Tibial nerve (tissue), 4 donors: ENCODE results near the gene CSNK2A1. TPM values are rescaled to one million over a fixed set of nuclear protein-coding genes. Genes with fewer than 3 reads are reported as not detected.

Experiments
- DNase-seq, 2 donors: peaks; one replicate each; pipeline ENCODE4 v3.0.0-alpha.2; 2019; ENCODE audit warnings: low spot score in 2 of 2
- H3K27ac ChIP-seq, 4 donors: fragments of 200-600 bp; sonication (generic) in 3 of 4; one replicate each; pipeline ENCODE4 v1.5.1; 2017 to 2019; ENCODE audit warnings: mild to moderate bottlenecking in 1 of 4
- H3K27me3 ChIP-seq, 2 donors: fragments of 200-600 bp; sonication (generic) in 1 of 2; one replicate each; pipeline versions ENCODE4 v1.5.1 to v1.6.0; 2017 to 2019
- H3K36me3 ChIP-seq, 3 donors: fragments of 200-600 bp; sonication (generic); one replicate each; pipeline ENCODE4 v1.5.1; 2018 to 2019
- H3K4me1 ChIP-seq, 4 donors: fragments of 200-600 bp; sonication (generic) in 3 of 4; one replicate each; pipeline ENCODE4 v1.5.1; 2017 to 2019
- H3K4me3 ChIP-seq, 4 donors: fragments of 200-600 bp; sonication (generic) in 3 of 4; one replicate each; pipeline ENCODE4 v1.5.1; 2017 to 2019; ENCODE audit warnings: mild to moderate bottlenecking in 1 of 4, moderate library complexity in 1 of 4
- H3K9me3 ChIP-seq, 4 donors: fragments of 200-600 bp; sonication (generic) in 3 of 4; one replicate each; pipeline ENCODE4 v1.5.1; 2017 to 2019
- EP300 ChIP-seq, 2 donors: sonication (generic); formaldehyde crosslinking; IDR thresholded peaks; one replicate each; pipeline ENCODE4 v1.6.1; 2017; ENCODE audit warnings: antibody characterized with exemption in 2 of 2, mild to moderate bottlenecking in 1 of 2
- POLR2A ChIP-seq, 2 donors: fragments of 450-650 bp; IDR thresholded peaks; one replicate each; pipeline ENCODE4 v1.6.1; 2017; ENCODE audit warnings: antibody characterized with exemption in 2 of 2, mild to moderate bottlenecking in 2 of 2, moderate library complexity in 2 of 2
- WGBS, 2 donors: methylation state at CpG; one replicate each; pipeline ENCODE4 v1.1.5; 2018; 5-methylcytosine and 5-hydroxymethylcytosine counted together
- total RNA-seq, 4 donors: library from RNA; depleted of rRNA; stranded (reverse); fragments of >200 nt; gene quantifications; one replicate each; pipeline ENCODE4 v1.1.0, GENCODE V29; 2016
- TF ChIP-seq, protein P1 (sequence below), 5 experiments: fragments of 200-600 bp in 3 of 5; fragments of 450-650 bp in 2 of 5; sonication (generic) in 3 of 5; IDR thresholded peaks; one replicate each; pipeline ENCODE4 v1.5.1; 2016 to 2019; ENCODE audit warnings: antibody characterized with exemption in 5 of 5, mild to moderate bottlenecking in 3 of 5, moderate library complexity in 2 of 5

Gene CSNK2A1
- total RNA-seq, 4 donors from 2014 or later, result 60.7 to 73.0 (median 64.1) TPM

DNA sequence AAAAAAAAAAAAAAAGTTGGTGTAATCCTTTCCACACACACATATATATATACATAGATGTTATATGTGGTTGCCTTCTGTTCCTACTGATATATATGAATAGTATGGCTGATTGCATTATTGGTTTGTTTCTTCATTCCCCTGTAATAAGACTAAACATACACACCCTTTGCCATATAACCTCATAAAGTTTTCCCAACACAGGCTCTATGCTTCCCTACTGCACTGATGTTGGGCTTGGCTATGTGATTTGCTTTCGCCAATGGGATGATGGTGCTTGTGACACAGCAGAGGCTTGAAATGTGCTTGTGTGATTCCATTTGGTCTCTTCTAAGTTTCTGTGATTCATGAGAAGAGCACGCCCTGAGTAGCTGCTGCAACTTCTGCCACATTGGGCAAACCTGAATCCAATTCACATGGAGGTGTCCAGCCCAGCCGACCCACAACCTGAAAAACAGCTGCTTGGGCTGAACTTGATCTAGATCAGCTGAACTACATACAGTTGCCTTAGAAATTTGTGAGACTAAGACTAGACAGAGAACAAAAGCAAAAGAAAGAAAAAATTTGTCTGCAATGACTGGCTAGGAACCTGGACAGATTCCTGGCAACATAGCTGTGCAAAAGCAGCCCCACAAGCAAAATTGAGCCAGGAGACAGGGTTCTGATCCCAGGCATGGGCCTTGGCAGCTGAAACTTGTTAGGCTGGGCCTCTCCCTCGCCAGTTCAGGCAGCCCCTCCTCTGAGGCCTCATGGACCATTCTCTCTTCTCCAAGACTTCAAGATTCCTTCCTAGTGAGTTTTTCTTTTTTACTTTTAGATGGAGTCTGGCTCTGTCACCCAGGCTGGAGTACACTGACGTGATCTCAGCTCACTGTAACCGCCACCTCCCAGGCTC is 67.9 kb downstream of the CSNK2A1 start:
- H3K27me3 ChIP-seq, result no peaks in the 10 kb centered on the region
- H3K27ac ChIP-seq, result no peak overlapping the region
- no peaks in the 10 kb centered on the region for H3K9me3 ChIP-seq
- peaks cover 0 to 18% (median 0%) of the 10 kb centered on the region in 3 donors for H3K36me3 ChIP-seq
- 84 to 87% methylated on average over 6 of the region's 6 CpGs for whole genome bisulfite sequencing, 2 donors
- no peak for DNase-seq
- no peak overlapping the region for H3K4me3 ChIP-seq
- peaks cover 0 to 23% (median 0%) of the 10 kb centered on the region in 4 donors for H3K4me1 ChIP-seq
- TF ChIP-seq POLR2A (IDR thresholded peaks at IDR 0.05) (no peak), EP300 (IDR thresholded peaks at IDR 0.05) (no peak)
- TF ChIP-seq, protein P1, sequence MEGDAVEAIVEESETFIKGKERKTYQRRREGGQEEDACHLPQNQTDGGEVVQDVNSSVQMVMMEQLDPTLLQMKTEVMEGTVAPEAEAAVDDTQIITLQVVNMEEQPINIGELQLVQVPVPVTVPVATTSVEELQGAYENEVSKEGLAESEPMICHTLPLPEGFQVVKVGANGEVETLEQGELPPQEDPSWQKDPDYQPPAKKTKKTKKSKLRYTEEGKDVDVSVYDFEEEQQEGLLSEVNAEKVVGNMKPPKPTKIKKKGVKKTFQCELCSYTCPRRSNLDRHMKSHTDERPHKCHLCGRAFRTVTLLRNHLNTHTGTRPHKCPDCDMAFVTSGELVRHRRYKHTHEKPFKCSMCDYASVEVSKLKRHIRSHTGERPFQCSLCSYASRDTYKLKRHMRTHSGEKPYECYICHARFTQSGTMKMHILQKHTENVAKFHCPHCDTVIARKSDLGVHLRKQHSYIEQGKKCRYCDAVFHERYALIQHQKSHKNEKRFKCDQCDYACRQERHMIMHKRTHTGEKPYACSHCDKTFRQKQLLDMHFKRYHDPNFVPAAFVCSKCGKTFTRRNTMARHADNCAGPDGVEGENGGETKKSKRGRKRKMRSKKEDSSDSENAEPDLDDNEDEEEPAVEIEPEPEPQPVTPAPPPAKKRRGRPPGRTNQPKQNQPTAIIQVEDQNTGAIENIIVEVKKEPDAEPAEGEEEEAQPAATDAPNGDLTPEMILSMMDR (IDR thresholded peaks at IDR 0.05), result no peak

DNA sequence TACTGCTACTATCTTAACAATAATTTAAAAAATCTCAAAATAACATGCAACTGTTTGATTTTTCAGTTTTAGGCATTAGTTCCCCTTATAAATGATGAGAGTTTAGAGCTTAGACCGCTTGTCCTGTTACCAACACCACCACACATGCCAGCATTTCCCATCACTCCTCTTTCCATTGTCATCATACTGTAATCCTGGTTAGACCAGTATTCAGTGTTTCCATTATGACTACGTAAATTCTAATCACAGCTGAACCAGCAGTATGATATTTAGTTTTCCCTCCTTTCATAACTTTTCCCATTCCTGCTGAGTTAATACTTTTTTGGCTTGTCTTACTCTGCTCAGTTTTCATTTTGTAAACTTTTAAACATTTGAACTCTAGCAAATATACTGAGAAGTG is 69.0 kb downstream of the CSNK2A1 start:
- TF ChIP-seq EP300 (IDR thresholded peaks at IDR 0.05) (no peak), POLR2A (IDR thresholded peaks at IDR 0.05) (no peak)
- TF ChIP-seq, protein P1 (IDR thresholded peaks at IDR 0.05), result no peak

DNA sequence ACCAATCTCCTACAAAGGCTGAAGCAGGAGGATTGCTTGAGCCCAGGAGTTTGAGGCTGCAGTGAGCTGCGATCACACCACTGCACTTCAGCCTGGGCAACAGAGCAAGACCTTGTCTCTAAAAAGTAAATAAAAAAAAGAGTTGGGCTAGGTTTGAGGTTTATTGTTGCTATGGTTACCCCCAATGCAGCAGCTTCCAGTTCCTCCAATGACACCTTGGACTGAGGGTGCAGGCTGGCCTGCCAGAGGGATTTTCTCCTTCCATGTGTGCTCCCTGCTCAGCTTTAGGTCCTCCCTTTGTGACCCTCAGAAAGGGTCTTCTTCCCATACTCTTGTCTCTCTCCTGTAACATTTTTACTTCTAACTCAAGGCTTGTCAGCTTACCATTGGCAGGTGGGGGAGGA is 70.7 kb downstream of the CSNK2A1 start:
- no peak for TF ChIP-seq POLR2A (IDR thresholded peaks at IDR 0.05)
- TF ChIP-seq EP300 (IDR thresholded peaks at IDR 0.05), result no peak
- TF ChIP-seq, protein P1 (IDR thresholded peaks at IDR 0.05), result no peak
- DNase-seq, result no peak
- no peaks in the 10 kb centered on the region for H3K4me1 ChIP-seq
- no peak overlapping the region for H3K4me3 ChIP-seq
- H3K36me3 ChIP-seq, result peaks cover 0 to 12% (median 0%) of the 10 kb centered on the region in 3 donors
- H3K27ac ChIP-seq, result no peak overlapping the region
- H3K9me3 ChIP-seq, result no peaks in the 10 kb centered on the region
- WGBS, 2 donors, result 95 to 96% methylated on average over 1 of the region's 1 CpG
- no peaks in the 10 kb centered on the region for H3K27me3 ChIP-seq

More for the DNA sequence above, 69.0 kb downstream of the CSNK2A1 start:
- Histone ChIP-seq H3K4me3 (no peak overlapping the region), H3K27me3 (no peaks in the 10 kb centered on the region), H3K27ac (no peak overlapping the region), H3K4me1 (peaks cover 0 to 15% (median 0%) of the 10 kb centered on the region in 4 donors), H3K9me3 (no peaks in the 10 kb centered on the region), H3K36me3 (peaks cover 0 to 18% (median 0%) of the 10 kb centered on the region in 3 donors)
- 78 to 80% methylated on average over 2 of the region's 2 CpGs for WGBS, 2 donors
- DNase-seq, result no peak

DNA sequence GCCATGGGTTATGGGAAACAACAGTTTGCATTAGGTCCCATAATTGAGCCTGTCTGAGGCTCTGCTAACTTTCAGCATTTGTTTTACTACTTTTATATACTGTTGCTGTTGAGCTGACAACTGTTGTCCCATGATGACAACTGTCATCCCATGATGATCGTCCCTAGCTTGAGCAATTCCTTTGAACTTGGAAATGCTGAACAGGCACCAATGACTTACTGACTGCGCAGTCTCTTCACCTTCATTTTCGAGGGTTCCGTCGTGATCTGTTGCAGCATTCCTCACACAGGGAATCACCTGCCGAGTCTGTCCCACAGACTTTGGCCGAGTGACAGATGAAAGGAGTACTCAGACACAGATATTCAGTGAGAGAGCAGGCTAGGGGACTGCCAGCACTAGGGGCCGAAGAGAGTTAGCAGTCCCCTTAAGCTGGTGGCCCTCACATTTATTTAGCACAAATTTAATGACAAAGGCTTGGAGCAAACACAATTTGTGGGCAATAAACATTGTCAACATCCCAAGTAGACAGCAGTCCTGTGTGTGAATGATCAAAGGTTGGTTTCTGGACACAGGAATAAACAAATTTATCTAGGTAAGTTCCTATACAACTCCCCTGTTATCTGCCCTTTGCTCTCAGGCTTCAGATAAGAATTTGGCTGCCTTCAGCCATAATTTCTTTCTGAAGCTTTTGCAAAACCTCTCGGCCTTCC is 71.3 kb downstream of the CSNK2A1 start:
- 91 to 92% methylated on average over 9 of the region's 9 CpGs for WGBS, 2 donors
- DNase-seq, result no peak
- Histone ChIP-seq H3K36me3 (peaks cover 0 to 6% (median 0%) of the 10 kb centered on the region in 3 donors), H3K27me3 (no peaks in the 10 kb centered on the region), H3K27ac (no peak overlapping the region), H3K4me3 (no peak overlapping the region), H3K4me1 (no peaks in the 10 kb centered on the region), H3K9me3 (no peaks in the 10 kb centered on the region)
- TF ChIP-seq POLR2A (IDR thresholded peaks at IDR 0.05), result no peak
- no peak for TF ChIP-seq EP300 (IDR thresholded peaks at IDR 0.05)
- TF ChIP-seq, protein P1 (IDR thresholded peaks at IDR 0.05), result no peak
